Stimulated activated CD8-positive, alpha-beta memory T cell treated with anti-CD3 and anti-CD28 coated beads, Interleukin-15, amount 100 ng/mL, for 1 hour (primary cell): Measurements from ENCODE around the gene SNN.

Experiments used
- DNase-seq: peaks from one replicate; pipeline ENCODE4 v3.0.0-alpha.2; 2020; ENCODE audit warnings: low read depth

SNN gene

GRCh38 chr16:11679941-11680911, 12.0 kb downstream of the SNN start:
- no peak for DNase-seq

- DNase-seq = no peak
Observed at GRCh38 chr16:11681556-11681955, 13.3 kb downstream of the SNN start.

- DNase-seq = no peak
Observed at GRCh38 chr16:11681976-11682654, 13.9 kb downstream of the SNN start.

- DNase-seq = no peak
Observed at GRCh38 chr16:11682655-11683096, 14.4 kb downstream of the SNN start.

GRCh38 chr16:11683145-11683544, 14.9 kb downstream of the SNN start:
- no peak for DNase-seq

GRCh38 chr16:11684231-11685025, 16.2 kb downstream of the SNN start:
- DNase-seq = no peak

GRCh38 chr16:11685844-11686618, 17.8 kb downstream of the SNN start:
- DNase-seq = no peak

GRCh38 chr16:11686713-11687380, 18.6 kb downstream of the SNN start:
- DNase-seq = no peak

- no peak for DNase-seq
Observed at GRCh38 chr16:11687601-11688519, 19.6 kb downstream of the SNN start.

GRCh38 chr16:11688520-11688886, 20.2 kb downstream of the SNN start:
- DNase-seq = no peak

GRCh38 chr16:11689031-11689840, 21.0 kb downstream of the SNN start:
- no peak for DNase-seq

GRCh38 chr16:11691235-11691634, 23.0 kb downstream of the SNN start:
- no peak for DNase-seq

GRCh38 chr16:11691771-11692170, 23.5 kb downstream of the SNN start:
- no peak for DNase-seq

GRCh38 chr16:11692171-11692570, 23.9 kb downstream of the SNN start:
- no peak for DNase-seq

- no peak for DNase-seq
Observed at GRCh38 chr16:11692651-11693050, 24.4 kb downstream of the SNN start.

- DNase-seq = no peak
Observed at GRCh38 chr16:11696266-11697012, 28.2 kb downstream of the SNN start.

- DNase-seq = no peak
Observed at GRCh38 chr16:11697319-11697718, 29.1 kb downstream of the SNN start.

- no peak for DNase-seq
Observed at GRCh38 chr16:11698271-11698689, 30.0 kb downstream of the SNN start.
